SK-N-SH (cell line): ENCODE data around the gene RSRC1.

Experiments
- CHD2 ChIP-seq: fragments of 150-350 bp; IDR thresholded peaks from 2 replicates; pipeline ENCODE4 v1.6.1; 2018; ENCODE audit warnings: low read length; ENCODE audit not compliant: partially characterized antibody
- EP300 ChIP-seq, 2 experiments: IDR thresholded peaks; 2 replicates each; pipeline versions ENCODE4 v1.4.0 to v1.6.1; 2012; ENCODE audit warnings: borderline replicate concordance in 1 of 2, low read depth in 1 of 2, low read length in 1 of 2
- EZH2phosphoT487 ChIP-seq: fragments of 200-600 bp; sonication (generic); IDR thresholded peaks from 2 replicates; pipeline ENCODE4 v1.6.1; 2017; ENCODE audit warnings: low read depth, mixed run types, mild to moderate bottlenecking, antibody characterized with exemption, moderate library complexity, borderline replicate concordance
- FOXM1 ChIP-seq: IDR thresholded peaks from 2 replicates; pipeline ENCODE4 v1.4.0; 2012; ENCODE audit warnings: low read depth, mild to moderate bottlenecking
- NFIC ChIP-seq: IDR thresholded peaks from 2 replicates; pipeline ENCODE4 v1.4.0; 2012; ENCODE audit warnings: borderline replicate concordance
- NRF1 ChIP-seq: IDR thresholded peaks from 2 replicates; pipeline ENCODE4 v1.6.1; 2012; ENCODE audit warnings: low read depth, mild to moderate bottlenecking, low read length
- RAD21 ChIP-seq: IDR thresholded peaks from 2 replicates; pipeline ENCODE4 v1.6.1; 2012; ENCODE audit warnings: mild to moderate bottlenecking, low read length
- TEAD4 ChIP-seq: IDR thresholded peaks from 2 replicates; pipeline ENCODE4 v1.4.0; 2012; ENCODE audit warnings: mild to moderate bottlenecking, borderline replicate concordance; ENCODE audit not compliant: insufficient read depth
- YY1 ChIP-seq: IDR thresholded peaks from 2 replicates; pipeline ENCODE4 v1.4.0; 2012; ENCODE audit warnings: low read depth, mild to moderate bottlenecking
- TF ChIP-seq, protein P1 (sequence below): fragments of 200-600 bp; sonication (generic); IDR thresholded peaks from 2 replicates; pipeline ENCODE4 v1.6.1; 2017; ENCODE audit warnings: antibody characterized with exemption, mild to moderate bottlenecking, moderate library complexity
- TF ChIP-seq, protein P2 (sequence below): IDR thresholded peaks from 2 replicates; pipeline ENCODE4 v1.6.1; 2012; ENCODE audit warnings: mild to moderate bottlenecking, low read depth, low read length, moderate library complexity
- TF ChIP-seq, protein P3 (sequence below): IDR thresholded peaks from 2 replicates; pipeline ENCODE4 v1.4.0; 2012; ENCODE audit warnings: low read depth
- TF ChIP-seq, protein P4 (sequence below): IDR thresholded peaks from 2 replicates; pipeline ENCODE4; 2012

DNA sequence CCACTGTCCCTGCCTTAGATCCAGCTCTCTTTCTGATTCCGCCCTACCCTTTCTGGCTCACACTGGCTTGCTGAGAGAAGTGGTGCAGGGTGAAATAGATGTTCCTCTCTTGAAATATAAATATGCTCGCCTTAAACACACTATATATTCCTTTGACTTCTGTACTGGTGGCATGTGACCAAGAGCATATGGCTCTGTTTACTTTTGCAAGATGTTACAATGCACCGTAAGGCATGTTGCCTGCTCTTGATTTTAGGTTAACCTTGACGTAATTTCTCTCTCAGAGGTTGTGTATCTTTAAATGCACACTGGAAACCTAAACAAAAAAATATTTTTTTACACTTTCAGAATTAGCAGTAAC, 749 bp downstream of the RSRC1 start:
- TF ChIP-seq, protein P1, sequence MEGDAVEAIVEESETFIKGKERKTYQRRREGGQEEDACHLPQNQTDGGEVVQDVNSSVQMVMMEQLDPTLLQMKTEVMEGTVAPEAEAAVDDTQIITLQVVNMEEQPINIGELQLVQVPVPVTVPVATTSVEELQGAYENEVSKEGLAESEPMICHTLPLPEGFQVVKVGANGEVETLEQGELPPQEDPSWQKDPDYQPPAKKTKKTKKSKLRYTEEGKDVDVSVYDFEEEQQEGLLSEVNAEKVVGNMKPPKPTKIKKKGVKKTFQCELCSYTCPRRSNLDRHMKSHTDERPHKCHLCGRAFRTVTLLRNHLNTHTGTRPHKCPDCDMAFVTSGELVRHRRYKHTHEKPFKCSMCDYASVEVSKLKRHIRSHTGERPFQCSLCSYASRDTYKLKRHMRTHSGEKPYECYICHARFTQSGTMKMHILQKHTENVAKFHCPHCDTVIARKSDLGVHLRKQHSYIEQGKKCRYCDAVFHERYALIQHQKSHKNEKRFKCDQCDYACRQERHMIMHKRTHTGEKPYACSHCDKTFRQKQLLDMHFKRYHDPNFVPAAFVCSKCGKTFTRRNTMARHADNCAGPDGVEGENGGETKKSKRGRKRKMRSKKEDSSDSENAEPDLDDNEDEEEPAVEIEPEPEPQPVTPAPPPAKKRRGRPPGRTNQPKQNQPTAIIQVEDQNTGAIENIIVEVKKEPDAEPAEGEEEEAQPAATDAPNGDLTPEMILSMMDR: no peak
- no peak for TF ChIP-seq TEAD4
- TF ChIP-seq, protein P2, sequence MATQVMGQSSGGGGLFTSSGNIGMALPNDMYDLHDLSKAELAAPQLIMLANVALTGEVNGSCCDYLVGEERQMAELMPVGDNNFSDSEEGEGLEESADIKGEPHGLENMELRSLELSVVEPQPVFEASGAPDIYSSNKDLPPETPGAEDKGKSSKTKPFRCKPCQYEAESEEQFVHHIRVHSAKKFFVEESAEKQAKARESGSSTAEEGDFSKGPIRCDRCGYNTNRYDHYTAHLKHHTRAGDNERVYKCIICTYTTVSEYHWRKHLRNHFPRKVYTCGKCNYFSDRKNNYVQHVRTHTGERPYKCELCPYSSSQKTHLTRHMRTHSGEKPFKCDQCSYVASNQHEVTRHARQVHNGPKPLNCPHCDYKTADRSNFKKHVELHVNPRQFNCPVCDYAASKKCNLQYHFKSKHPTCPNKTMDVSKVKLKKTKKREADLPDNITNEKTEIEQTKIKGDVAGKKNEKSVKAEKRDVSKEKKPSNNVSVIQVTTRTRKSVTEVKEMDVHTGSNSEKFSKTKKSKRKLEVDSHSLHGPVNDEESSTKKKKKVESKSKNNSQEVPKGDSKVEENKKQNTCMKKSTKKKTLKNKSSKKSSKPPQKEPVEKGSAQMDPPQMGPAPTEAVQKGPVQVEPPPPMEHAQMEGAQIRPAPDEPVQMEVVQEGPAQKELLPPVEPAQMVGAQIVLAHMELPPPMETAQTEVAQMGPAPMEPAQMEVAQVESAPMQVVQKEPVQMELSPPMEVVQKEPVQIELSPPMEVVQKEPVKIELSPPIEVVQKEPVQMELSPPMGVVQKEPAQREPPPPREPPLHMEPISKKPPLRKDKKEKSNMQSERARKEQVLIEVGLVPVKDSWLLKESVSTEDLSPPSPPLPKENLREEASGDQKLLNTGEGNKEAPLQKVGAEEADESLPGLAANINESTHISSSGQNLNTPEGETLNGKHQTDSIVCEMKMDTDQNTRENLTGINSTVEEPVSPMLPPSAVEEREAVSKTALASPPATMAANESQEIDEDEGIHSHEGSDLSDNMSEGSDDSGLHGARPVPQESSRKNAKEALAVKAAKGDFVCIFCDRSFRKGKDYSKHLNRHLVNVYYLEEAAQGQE: no peak
- TF ChIP-seq, protein P3, sequence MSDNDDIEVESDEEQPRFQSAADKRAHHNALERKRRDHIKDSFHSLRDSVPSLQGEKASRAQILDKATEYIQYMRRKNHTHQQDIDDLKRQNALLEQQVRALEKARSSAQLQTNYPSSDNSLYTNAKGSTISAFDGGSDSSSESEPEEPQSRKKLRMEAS: no peak
- TF ChIP-seq NFIC: no peak
- no peak for TF ChIP-seq EP300 (IDR thresholded peaks at IDR 0.05; ENCODE audit: borderline replicate concordance in 1 of 2, low read depth in 1 of 2, low read length in 1 of 2)
- TF ChIP-seq CHD2: no peak
- no peak for TF ChIP-seq YY1
- TF ChIP-seq RAD21: peak; percentile 20; the same call in 1 of the 2 replicates
- TF ChIP-seq NRF1: no peak
- TF ChIP-seq EZH2phosphoT487: no peak
- TF ChIP-seq FOXM1: no peak
- TF ChIP-seq, protein P4, sequence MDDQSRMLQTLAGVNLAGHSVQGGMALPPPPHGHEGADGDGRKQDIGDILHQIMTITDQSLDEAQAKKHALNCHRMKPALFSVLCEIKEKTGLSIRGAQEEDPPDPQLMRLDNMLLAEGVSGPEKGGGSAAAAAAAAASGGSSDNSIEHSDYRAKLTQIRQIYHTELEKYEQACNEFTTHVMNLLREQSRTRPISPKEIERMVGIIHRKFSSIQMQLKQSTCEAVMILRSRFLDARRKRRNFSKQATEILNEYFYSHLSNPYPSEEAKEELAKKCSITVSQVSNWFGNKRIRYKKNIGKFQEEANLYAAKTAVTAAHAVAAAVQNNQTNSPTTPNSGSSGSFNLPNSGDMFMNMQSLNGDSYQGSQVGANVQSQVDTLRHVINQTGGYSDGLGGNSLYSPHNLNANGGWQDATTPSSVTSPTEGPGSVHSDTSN: no peak
